HPDE6-E6E7 (cell line): ENCODE results near the gene NDEL1.

Experiments used
- DNase-seq: peaks from one replicate; pipeline ENCODE4 v3.0.0; 2011; ENCODE audit warnings: missing footprints; ENCODE audit errors: extremely low spot score

Gene NDEL1

GRCh38 chr17:8455665-8456209, 20.1 kb downstream of the NDEL1 start:
- DNase-seq: no peak

GRCh38 chr17:8458128-8458527, 22.4 kb downstream of the NDEL1 start:
- DNase-seq: no peak

GRCh38 chr17:8459107-8459506, 23.4 kb downstream of the NDEL1 start:
- DNase-seq: no peak

GRCh38 chr17:8459831-8460230, 24.1 kb downstream of the NDEL1 start:
- no peak for DNase-seq

GRCh38 chr17:8462564-8462963, 26.9 kb downstream of the NDEL1 start:
- no peak for DNase-seq

- no peak for DNase-seq
Observed at GRCh38 chr17:8463099-8463498, 27.4 kb downstream of the NDEL1 start.

GRCh38 chr17:8464941-8465340, 29.3 kb downstream of the NDEL1 start:
- no peak for DNase-seq

GRCh38 chr17:8465356-8465755, 29.7 kb downstream of the NDEL1 start:
- peak; percentile 12 for DNase-seq

- no peak for DNase-seq
Observed at GRCh38 chr17:8465759-8466158, 30.1 kb downstream of the NDEL1 start.

- no peak for DNase-seq
Observed at GRCh38 chr17:8466456-8466855, 30.8 kb downstream of the NDEL1 start.

- no peak for DNase-seq
Observed at GRCh38 chr17:8466873-8467272, 31.2 kb downstream of the NDEL1 start.

- DNase-seq: no peak
Observed at GRCh38 chr17:8467527-8467926, 31.8 kb downstream of the NDEL1 start.

GRCh38 chr17:8468127-8468526, 32.4 kb downstream of the NDEL1 start:
- no peak for DNase-seq

- no peak for DNase-seq
Observed at GRCh38 chr17:8468980-8469379, 33.3 kb downstream of the NDEL1 start.

- DNase-seq: no peak
Observed at GRCh38 chr17:8469964-8470363, 34.3 kb downstream of the NDEL1 start.

GRCh38 chr17:8470447-8471047, 34.9 kb downstream of the NDEL1 start:
- DNase-seq: no peak

- DNase-seq: no peak
Observed at GRCh38 chr17:8472663-8473062, 37.0 kb downstream of the NDEL1 start.

- DNase-seq: no peak
Observed at GRCh38 chr17:8473451-8474192, 37.9 kb downstream of the NDEL1 start.

GRCh38 chr17:8474826-8475225, 39.1 kb downstream of the NDEL1 start:
- DNase-seq: no peak

GRCh38 chr17:8475227-8475626, 39.5 kb downstream of the NDEL1 start:
- no peak for DNase-seq

- DNase-seq: no peak
Observed at GRCh38 chr17:8475781-8476180, 40.1 kb downstream of the NDEL1 start.

- DNase-seq: no peak
Observed at GRCh38 chr17:8476741-8477140, 41.1 kb downstream of the NDEL1 start.

- no peak for DNase-seq
Observed at GRCh38 chr17:8477171-8477570, 41.5 kb downstream of the NDEL1 start.
